Measurements from ENCODE around the gene TLCD3B. TPM values are rescaled to one million over a fixed set of nuclear protein-coding genes. Genes with fewer than 3 reads are reported as not detected.
"Not testable (repeated sequence)": the region's sequence is repeated elsewhere in the genome, so short reads cannot be mapped to it uniquely, and the experiment has no call there.

Gene TLCD3B
- polyA plus RNA-seq, 1 experiment: not detected

- CTCF ChIA-PET: interaction anchor here (0.8 kb wide), 1 partner anchor 18 kb away, joined by 3 read pairs; no protein-coding TSS in a partner anchor
- no peaks in the 10 kb centered on the region; the same call in 1 of the 2 replicates for H3K9me3 ChIP-seq (ENCODE audit: control insufficient read depth, insufficient read depth, low read length)
- DNase-seq (ENCODE audit: low read depth, low spot score): no peak
- TF ChIP-seq, protein P1, sequence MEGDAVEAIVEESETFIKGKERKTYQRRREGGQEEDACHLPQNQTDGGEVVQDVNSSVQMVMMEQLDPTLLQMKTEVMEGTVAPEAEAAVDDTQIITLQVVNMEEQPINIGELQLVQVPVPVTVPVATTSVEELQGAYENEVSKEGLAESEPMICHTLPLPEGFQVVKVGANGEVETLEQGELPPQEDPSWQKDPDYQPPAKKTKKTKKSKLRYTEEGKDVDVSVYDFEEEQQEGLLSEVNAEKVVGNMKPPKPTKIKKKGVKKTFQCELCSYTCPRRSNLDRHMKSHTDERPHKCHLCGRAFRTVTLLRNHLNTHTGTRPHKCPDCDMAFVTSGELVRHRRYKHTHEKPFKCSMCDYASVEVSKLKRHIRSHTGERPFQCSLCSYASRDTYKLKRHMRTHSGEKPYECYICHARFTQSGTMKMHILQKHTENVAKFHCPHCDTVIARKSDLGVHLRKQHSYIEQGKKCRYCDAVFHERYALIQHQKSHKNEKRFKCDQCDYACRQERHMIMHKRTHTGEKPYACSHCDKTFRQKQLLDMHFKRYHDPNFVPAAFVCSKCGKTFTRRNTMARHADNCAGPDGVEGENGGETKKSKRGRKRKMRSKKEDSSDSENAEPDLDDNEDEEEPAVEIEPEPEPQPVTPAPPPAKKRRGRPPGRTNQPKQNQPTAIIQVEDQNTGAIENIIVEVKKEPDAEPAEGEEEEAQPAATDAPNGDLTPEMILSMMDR (IDR thresholded peaks at IDR 0.05; ENCODE audit: low read depth, low read length): no peak
- no peak overlapping the region for H3K27ac ChIP-seq (ENCODE audit: low read depth, low read length)
- POLR2A ChIA-PET: no interaction called here
- no peaks in the 10 kb centered on the region for H3K27me3 ChIP-seq (ENCODE audit: control insufficient read depth, insufficient read depth, low read length)
- H3K4me3 ChIP-seq (ENCODE audit: low read depth, low read length): no peak overlapping the region
Measured at GRCh38 chr16:30049871-30050270, 18.8 kb upstream of the TLCD3B start.

- TF ChIP-seq, protein P1 (IDR thresholded peaks at IDR 0.05; ENCODE audit: low read depth, low read length): no peak
- no peaks in the 10 kb centered on the region for H3K27me3 ChIP-seq (ENCODE audit: control insufficient read depth, insufficient read depth, low read length)
- H3K9me3 ChIP-seq (ENCODE audit: control insufficient read depth, insufficient read depth, low read length): no peaks in the 10 kb centered on the region
- POLR2A ChIA-PET: no interaction called here
- H3K4me3 ChIP-seq (ENCODE audit: low read depth, low read length): no peak overlapping the region
- CTCF ChIA-PET: no interaction called here
- DNase-seq (ENCODE audit: low read depth, low spot score): no peak
- H3K27ac ChIP-seq (ENCODE audit: low read depth, low read length): no peak overlapping the region
Measured at GRCh38 chr16:30046588-30046987, 15.5 kb upstream of the TLCD3B start.

DNA sequence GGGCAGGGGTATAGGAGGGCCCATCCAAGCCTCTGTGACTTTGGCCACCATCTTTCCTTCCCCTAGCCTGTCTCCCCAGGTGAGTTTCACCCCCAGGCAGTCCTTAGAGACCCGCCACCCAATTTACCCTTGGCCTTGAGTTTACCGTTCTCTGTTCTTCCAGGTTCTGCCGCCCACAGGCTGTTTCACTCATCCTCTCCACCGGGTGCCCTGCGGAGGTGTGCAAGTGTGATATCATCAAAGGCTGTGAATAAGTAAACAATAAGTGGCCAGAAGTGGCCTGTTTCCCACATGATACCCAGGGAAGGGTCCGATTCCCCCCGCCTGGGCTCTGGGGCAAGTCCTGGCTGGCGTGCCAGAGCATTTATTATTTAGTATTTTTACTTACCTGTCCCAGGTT is 15.1 kb upstream of the TLCD3B start:
- ChIA-PET CTCF (no interaction called here), POLR2A (no interaction called here)
- no peak overlapping the region for H3K27ac ChIP-seq (ENCODE audit: low read depth, low read length)
- no peaks in the 10 kb centered on the region for H3K9me3 ChIP-seq (ENCODE audit: control insufficient read depth, insufficient read depth, low read length)
- TF ChIP-seq, protein P1 (IDR thresholded peaks at IDR 0.05; ENCODE audit: low read depth, low read length): no peak
- no peak overlapping the region for H3K4me3 ChIP-seq (ENCODE audit: low read depth, low read length)
- H3K27me3 ChIP-seq (ENCODE audit: control insufficient read depth, insufficient read depth, low read length): no peaks in the 10 kb centered on the region
- no peak for DNase-seq (ENCODE audit: low read depth, low spot score)

DNA sequence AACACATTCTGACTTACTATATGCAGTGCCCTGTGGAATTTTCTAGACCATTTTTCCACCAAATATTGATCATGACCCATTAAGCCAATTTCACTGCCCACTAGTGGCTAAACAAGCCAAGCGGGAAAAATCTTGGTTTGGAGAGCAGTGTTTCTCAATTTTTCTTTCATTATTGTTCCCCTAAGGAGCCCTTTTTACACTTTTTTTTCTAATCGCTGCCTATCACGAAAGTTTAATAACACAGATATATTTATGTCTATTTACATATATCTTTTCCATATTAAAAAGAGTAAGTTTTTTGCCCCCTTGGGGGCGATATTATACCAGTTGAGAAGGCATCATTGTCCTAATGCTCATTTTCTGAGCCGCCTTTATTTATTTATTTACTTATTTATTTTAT is 10.8 kb upstream of the TLCD3B start:
- H3K27ac ChIP-seq (ENCODE audit: low read depth, low read length): no peak overlapping the region
- no peak for DNase-seq (ENCODE audit: low read depth, low spot score)
- ChIA-PET CTCF (interaction anchor here (0.7 to 5.2 kb wide), 4 partner anchors 10 to 493 kb away, joined by 3 to 26 read pairs (median 4); partner anchors contain the start of genes TLCD3B and ZNF747), POLR2A (interaction anchor here (1.1 kb wide), 1 partner anchor 50 kb away, joined by 3 read pairs; the partner anchor contains the start of gene TBX6)
- TF ChIP-seq, protein P1 (IDR thresholded peaks at IDR 0.05; ENCODE audit: low read depth, low read length): peak; percentile 49
- H3K9me3 ChIP-seq (ENCODE audit: control insufficient read depth, insufficient read depth, low read length): no peaks in the 10 kb centered on the region
- no peak overlapping the region for H3K4me3 ChIP-seq (ENCODE audit: low read depth, low read length)
- H3K27me3 ChIP-seq (ENCODE audit: control insufficient read depth, insufficient read depth, low read length): peaks cover 3% of the 10 kb centered on the region

- H3K4me3 ChIP-seq (ENCODE audit: low read depth, low read length); H3K27me3 ChIP-seq (ENCODE audit: control insufficient read depth, insufficient read depth, low read length); H3K27ac ChIP-seq (ENCODE audit: low read depth, low read length); H3K9me3 ChIP-seq (ENCODE audit: control insufficient read depth, insufficient read depth, low read length); POLR2A ChIA-PET; DNase-seq (ENCODE audit: low read depth, low spot score): not testable (repeated sequence)
- CTCF ChIA-PET: interaction anchor here (1.4 to 5.2 kb wide), 3 partner anchors 9 to 52 kb away, joined by 3 to 26 read pairs (median 5); partner anchors contain the start of gene TLCD3B
Measured at GRCh38 chr16:30040690-30041089, 9.6 kb upstream of the TLCD3B start.
